OCI-LY3 (cell line): ENCODE measurements around the gene C1QTNF12.

ENCODE experiments used
- H2AFZ ChIP-seq: fragments of 200-600, 300-600 bp; shearing (Covaris generic); 2 replicates; pipeline ENCODE4 v1.6.0; 2014; ENCODE audit warnings: antibody characterized with exemption, low read depth, low read length
- H3K27ac ChIP-seq: fragments of 200-600, 300-600 bp; sonication (generic); 2 replicates; pipeline ENCODE4 v1.5.1; 2014; ENCODE audit warnings: mild to moderate bottlenecking, low read length, moderate library complexity, mixed read lengths
- H3K27me3 ChIP-seq: fragments of 200-600, 300-600 bp; sonication (generic); 2 replicates; pipeline ENCODE4 v1.6.1; 2014; ENCODE audit warnings: low read depth, low read length, mixed read lengths
- H3K36me3 ChIP-seq: fragments of 200-600, 300-600 bp; sonication (generic); replicated peaks from 2 replicates; pipeline ENCODE3; 2014; ENCODE audit warnings: low read depth, low read length, mixed read lengths
- H3K4me1 ChIP-seq: fragments of 300-600, 200-600 bp; sonication (generic); 2 replicates; pipeline ENCODE4 v1.6.1; 2014; ENCODE audit warnings: low read length, mixed read lengths
- H3K4me2 ChIP-seq: fragments of 200-600, 300-600 bp; sonication (generic); 2 replicates; pipeline ENCODE4 v1.6.1; 2014; ENCODE audit warnings: low read length, mixed read lengths
- H3K4me3 ChIP-seq: fragments of 300-600, 200-600 bp; sonication (generic); 2 replicates; pipeline ENCODE4 v1.5.1; 2014; ENCODE audit warnings: antibody characterized with exemption, mild to moderate bottlenecking, low read length, moderate library complexity
- H3K79me2 ChIP-seq: fragments of 300-600, 200-600 bp; shearing (Covaris generic); 2 replicates; pipeline ENCODE4 v1.6.1; 2014; ENCODE audit warnings: mild to moderate bottlenecking, low read length, mixed read lengths
- H3K9ac ChIP-seq: fragments of 300-600, 200-600 bp; shearing (Covaris generic); 2 replicates; pipeline ENCODE4 v1.6.0; 2014; ENCODE audit warnings: mild to moderate bottlenecking, low read length, moderate library complexity
- H3K9me3 ChIP-seq: fragments of 200-600, 300-600 bp; shearing (Covaris generic); 2 replicates; pipeline ENCODE4 v1.6.1; 2014; ENCODE audit warnings: low read length, mixed read lengths; ENCODE audit not compliant: insufficient read depth
- H4K20me1 ChIP-seq: fragments of 200-600, 300-600 bp; sonication (generic); 2 replicates; pipeline ENCODE4 v1.6.1; 2016; ENCODE audit warnings: low read length, mixed read lengths; ENCODE audit not compliant: insufficient read depth
- EZH2phosphoT487 ChIP-seq: fragments of 200-600 bp; shearing (Covaris generic); IDR thresholded peaks from 2 replicates; pipeline ENCODE4 v1.6.1; 2018; ENCODE audit warnings: antibody characterized with exemption, mixed run types, low read depth
- TF ChIP-seq, protein P1 (sequence below): fragments of 200-600, 300-600 bp; sonication (generic); IDR thresholded peaks from 2 replicates; pipeline ENCODE4 v1.5.1; 2014; ENCODE audit warnings: antibody characterized with exemption, low read length, low read depth

Gene C1QTNF12

DNA sequence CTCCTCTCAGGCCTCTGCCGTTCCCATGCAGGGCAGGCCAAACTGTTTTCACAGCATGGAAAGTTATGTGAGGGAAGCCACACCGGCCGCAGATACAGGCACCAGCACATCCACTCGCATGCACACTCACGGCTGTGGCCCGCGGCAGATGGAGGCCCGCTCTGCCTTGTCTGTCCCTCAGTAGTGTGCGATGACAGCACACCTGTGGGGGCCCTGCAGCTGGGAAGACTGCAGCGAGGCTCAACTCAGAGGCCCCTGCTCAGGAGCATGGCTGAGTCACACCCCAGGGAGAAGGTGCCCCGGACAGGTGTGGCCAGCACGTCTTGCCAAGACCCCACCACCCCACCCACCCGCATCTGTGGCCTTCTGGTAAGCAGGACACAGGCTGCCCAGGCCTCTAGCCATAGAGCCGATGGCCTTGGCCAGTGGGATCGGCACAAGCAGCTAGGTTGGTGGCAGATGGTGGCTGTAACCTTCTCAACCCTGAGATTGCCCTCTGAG lies 28.5 kb upstream of the C1QTNF12 start:
- peaks cover 37% of the 10 kb centered on the region for H3K79me2 ChIP-seq
- H3K27me3 ChIP-seq: no peaks in the 10 kb centered on the region
- TF ChIP-seq, protein P1, sequence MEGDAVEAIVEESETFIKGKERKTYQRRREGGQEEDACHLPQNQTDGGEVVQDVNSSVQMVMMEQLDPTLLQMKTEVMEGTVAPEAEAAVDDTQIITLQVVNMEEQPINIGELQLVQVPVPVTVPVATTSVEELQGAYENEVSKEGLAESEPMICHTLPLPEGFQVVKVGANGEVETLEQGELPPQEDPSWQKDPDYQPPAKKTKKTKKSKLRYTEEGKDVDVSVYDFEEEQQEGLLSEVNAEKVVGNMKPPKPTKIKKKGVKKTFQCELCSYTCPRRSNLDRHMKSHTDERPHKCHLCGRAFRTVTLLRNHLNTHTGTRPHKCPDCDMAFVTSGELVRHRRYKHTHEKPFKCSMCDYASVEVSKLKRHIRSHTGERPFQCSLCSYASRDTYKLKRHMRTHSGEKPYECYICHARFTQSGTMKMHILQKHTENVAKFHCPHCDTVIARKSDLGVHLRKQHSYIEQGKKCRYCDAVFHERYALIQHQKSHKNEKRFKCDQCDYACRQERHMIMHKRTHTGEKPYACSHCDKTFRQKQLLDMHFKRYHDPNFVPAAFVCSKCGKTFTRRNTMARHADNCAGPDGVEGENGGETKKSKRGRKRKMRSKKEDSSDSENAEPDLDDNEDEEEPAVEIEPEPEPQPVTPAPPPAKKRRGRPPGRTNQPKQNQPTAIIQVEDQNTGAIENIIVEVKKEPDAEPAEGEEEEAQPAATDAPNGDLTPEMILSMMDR: no peak
- TF ChIP-seq EZH2phosphoT487: no peak
- H3K4me3 ChIP-seq: peak overlapping the region; percentile 86; the same call in 1 of the 2 replicates
- H3K27ac ChIP-seq: no peak overlapping the region
- peaks cover 10% of the 10 kb centered on the region for H3K36me3 ChIP-seq
- peak overlapping the region; percentile 92 for H3K4me2 ChIP-seq
- peaks cover 19% of the 10 kb centered on the region for H3K4me1 ChIP-seq
- no peaks in the 10 kb centered on the region for H3K9me3 ChIP-seq
- no peak overlapping the region for H2AFZ ChIP-seq
- H4K20me1 ChIP-seq: peaks cover 27% of the 10 kb centered on the region
- H3K9ac ChIP-seq: no peak overlapping the region

DNA sequence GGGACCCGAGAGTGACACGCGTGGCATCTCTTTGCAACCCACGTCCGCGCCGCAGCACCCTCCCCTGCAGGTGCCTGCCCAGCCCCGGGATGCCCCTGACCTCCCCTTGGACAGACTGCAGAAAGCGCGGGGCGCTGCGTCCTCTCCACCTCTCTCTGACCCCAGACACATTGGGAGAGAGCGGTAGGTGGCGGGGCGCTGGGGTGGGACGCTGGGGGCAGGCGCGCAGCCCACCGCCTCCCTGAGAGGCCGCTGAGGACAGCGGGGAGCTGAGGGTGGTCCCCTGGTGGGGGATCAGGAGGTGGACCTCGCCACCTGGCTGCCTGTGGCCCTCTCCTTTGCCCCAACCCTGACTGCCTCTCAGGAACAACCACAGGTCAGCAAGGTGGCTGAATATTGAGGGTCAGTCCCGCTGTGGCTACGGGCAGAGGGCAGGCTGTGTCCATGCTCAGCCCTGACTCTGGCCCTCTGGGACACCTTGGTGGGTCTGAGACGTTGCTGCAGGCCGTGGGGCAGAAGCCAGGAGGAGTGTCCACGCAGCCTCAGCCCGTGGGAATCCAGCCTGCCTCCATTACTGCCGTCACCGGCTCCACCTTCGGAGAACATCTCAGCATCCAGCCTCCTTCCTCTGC lies 27.9 kb upstream of the C1QTNF12 start:
- Histone ChIP-seq H3K4me2 (peak overlapping the region; percentile 92), H4K20me1 (peaks cover 30% of the 10 kb centered on the region), H2AFZ (peak overlapping the region; percentile 62; the same call in 1 of the 2 replicates), H3K27me3 (no peaks in the 10 kb centered on the region), H3K9me3 (no peaks in the 10 kb centered on the region), H3K27ac (peak overlapping the region; percentile 25; the same call in 1 of the 2 replicates), H3K36me3 (peaks cover 10% of the 10 kb centered on the region), H3K4me3 (peak overlapping the region; percentile 86), H3K9ac (peak overlapping the region; percentile 83), H3K4me1 (peaks cover 19% of the 10 kb centered on the region), H3K79me2 (peaks cover 42% of the 10 kb centered on the region)
- no peak for TF ChIP-seq EZH2phosphoT487
- TF ChIP-seq, protein P1: no peak

DNA sequence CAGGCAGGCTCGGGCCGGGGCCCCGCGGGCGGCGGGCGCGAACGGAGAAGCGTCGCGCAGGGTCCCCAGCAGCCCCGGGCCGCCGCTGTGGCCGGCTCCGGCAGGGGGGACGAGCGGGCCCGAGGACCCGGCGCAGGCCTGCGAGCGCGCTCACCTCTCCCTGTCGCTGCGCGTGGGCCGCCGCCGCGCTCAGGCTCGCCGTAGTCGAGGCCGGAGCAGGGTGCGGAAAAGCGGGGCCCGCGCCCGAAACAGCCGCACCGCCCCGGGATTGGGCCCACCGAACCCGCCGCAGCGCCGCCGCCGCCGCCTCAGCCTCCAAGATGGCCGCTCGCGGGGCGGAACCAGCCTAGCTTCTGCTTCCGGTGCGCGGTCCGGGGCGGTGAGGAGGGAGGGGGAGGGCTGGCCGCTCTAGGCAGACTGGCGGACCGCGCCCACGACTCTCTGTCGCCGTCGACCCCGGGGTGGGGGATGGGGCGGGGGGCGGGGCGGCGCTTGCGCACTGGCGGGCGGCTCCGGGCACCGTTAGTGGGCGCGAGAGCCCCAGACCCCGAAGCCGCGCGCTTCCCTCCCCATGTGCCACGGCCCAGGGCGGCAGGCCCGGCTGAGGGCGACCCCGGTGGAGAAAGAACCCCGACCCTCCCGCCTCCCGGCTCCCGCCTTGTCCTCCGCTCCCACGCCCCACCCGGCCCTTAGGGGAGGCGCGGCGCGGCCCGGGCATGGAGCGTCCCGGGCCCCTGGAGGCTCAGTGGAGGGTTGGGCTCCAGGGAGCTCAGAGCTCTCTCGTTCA lies 27.2 kb upstream of the C1QTNF12 start, which contains the start of gene UBE2J2:
Gene UBE2J2, minus strand, starts transcription at position 343 of the 787 bp plus-strand sequence. CDS start 5,862 bp downstream, outside the sequence.
- Histone ChIP-seq H4K20me1 (peaks cover 30% of the 10 kb centered on the region), H3K9me3 (no peaks in the 10 kb centered on the region), H2AFZ (peak within 1 kb of the TSS; percentile 62; the same call in 1 of the 2 replicates), H3K4me3 (peak within 1 kb of the TSS; percentile 98), H3K27ac (peak within 1 kb of the TSS; percentile 25; the same call in 1 of the 2 replicates), H3K4me1 (peaks cover 19% of the 10 kb centered on the region), H3K27me3 (no peaks in the 10 kb centered on the region), H3K36me3 (peaks cover 10% of the 10 kb centered on the region), H3K4me2 (peak within 1 kb of the TSS; percentile 98), H3K9ac (peak within 1 kb of the TSS; percentile 85), H3K79me2 (peaks cover 49% of the 10 kb centered on the region)
- no peak for TF ChIP-seq EZH2phosphoT487
- TF ChIP-seq, protein P1: no peak

DNA sequence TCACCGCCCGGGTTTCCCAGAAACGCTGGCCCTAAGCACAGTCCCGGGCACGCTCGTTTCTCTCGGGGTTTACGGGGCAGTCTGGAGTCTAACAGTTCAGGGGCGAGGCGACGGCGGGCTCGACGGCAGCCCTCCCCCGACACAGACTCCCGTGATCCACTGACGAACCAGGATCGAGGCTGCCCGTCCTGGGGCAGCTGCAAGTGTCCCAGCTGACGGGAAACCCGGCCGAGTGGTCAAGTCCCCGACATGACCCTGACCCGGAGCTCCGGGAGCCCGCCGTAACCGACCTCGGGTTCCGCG lies 26.6 kb upstream of the C1QTNF12 start:
- Histone ChIP-seq H3K27ac (peak overlapping the region; percentile 17; the same call in 1 of the 2 replicates), H3K4me1 (peaks cover 19% of the 10 kb centered on the region), H4K20me1 (peaks cover 33% of the 10 kb centered on the region), H3K9ac (peak overlapping the region; percentile 85), H3K4me3 (peak overlapping the region; percentile 98), H2AFZ (no peak overlapping the region), H3K9me3 (no peaks in the 10 kb centered on the region), H3K79me2 (peaks cover 55% of the 10 kb centered on the region), H3K4me2 (peak overlapping the region; percentile 98), H3K27me3 (no peaks in the 10 kb centered on the region), H3K36me3 (peaks cover 13% of the 10 kb centered on the region)
- TF ChIP-seq, protein P1: no peak
- no peak for TF ChIP-seq EZH2phosphoT487
